Chondrocyte (in vitro differentiated cells): ENCODE measurements around the gene CEACAM19. TPM values are rescaled to one million over a fixed set of nuclear protein-coding genes. Genes with fewer than 3 reads are reported as not detected.
A peak's percentile ranks its signal among the peaks of the same experiment; 100 is the strongest.
"Not testable (repeated sequence)": the region's sequence is repeated elsewhere in the genome, so short reads cannot be mapped to it uniquely, and the experiment has no call there.

Experiments used
- DNase-seq: peaks from one replicate; pipeline ENCODE4 v3.0.0; 2021; ENCODE audit warnings: mixed read lengths, low spot score
- H3K27ac Mint-ChIP-seq: one replicate; pipeline ENCODE4 v1.8.0; 2021; ENCODE audit warnings: mild to moderate bottlenecking, moderate library complexity, mixed read lengths; ENCODE audit not compliant: unreplicated experiment
- H3K27me3 Mint-ChIP-seq: 2 replicates; pipeline ENCODE4 v1.8.0; 2021; ENCODE audit warnings: low read depth, mixed read lengths
- H3K36me3 Mint-ChIP-seq: 2 replicates; pipeline ENCODE4 v1.8.0; 2021; ENCODE audit warnings: low read depth, mixed read lengths
- H3K4me1 Mint-ChIP-seq: 2 replicates; pipeline ENCODE4 v1.8.0; 2021; ENCODE audit warnings: low read depth, mild to moderate bottlenecking, mixed read lengths
- H3K4me3 Mint-ChIP-seq: one replicate; pipeline ENCODE4 v1.8.0; 2021; ENCODE audit warnings: mild to moderate bottlenecking, moderate library complexity, mixed read lengths; ENCODE audit not compliant: unreplicated experiment
- H3K9me3 Mint-ChIP-seq: 2 replicates; pipeline ENCODE4 v1.8.0; 2021; ENCODE audit warnings: low read depth, mixed read lengths
- long read RNA-seq: library from polyadenylated mRNA; stranded (forward); transcript quantifications from one replicate; pipeline ENCODE4 v2.0.0, GENCODE V29; 2021
- total RNA-seq: library from RNA; stranded (reverse); gene quantifications from 3 replicates; pipeline ENCODE4 v1.2.1, GENCODE V29; 2021
- TF ChIP-seq, protein P1 (sequence below): fragments of 200-600 bp; sonication (generic); IDR thresholded peaks from 2 replicates; pipeline ENCODE4 v1.5.0; 2021; ENCODE audit warnings: antibody characterized with exemption, mild to moderate bottlenecking, moderate library complexity

The CEACAM19 gene, protein sequence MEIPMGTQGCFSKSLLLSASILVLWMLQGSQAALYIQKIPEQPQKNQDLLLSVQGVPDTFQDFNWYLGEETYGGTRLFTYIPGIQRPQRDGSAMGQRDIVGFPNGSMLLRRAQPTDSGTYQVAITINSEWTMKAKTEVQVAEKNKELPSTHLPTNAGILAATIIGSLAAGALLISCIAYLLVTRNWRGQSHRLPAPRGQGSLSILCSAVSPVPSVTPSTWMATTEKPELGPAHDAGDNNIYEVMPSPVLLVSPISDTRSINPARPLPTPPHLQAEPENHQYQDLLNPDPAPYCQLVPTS
- total RNA-seq, result 5.2 to 6.5 TPM (median 5.4 TPM) in 3 replicates
- long read RNA-seq, partial matches to known transcripts, result 3 of 4 reads
- long read RNA-seq, other reads (novel, unspliced or antisense), result 1 of 4 reads

DNA sequence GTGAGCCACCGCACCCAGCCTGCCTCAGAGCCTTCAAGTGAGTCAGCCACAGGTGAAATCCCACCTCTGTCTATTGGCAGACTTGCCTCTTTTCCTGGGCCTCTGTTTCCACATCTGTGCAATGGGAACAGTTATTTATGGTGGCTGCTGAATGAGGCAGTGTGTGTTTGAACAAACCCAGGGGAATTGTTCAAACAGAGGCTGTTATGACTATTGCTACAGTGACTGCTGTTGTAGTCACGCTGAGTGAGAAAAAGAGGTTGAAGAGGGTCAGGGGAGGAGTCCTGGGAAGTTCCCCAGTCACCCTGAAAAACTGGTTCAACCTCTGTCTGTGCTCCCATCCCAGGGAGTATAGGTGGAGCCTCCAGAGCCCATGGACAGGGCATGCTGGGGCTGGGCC, at the start of gene CEACAM19:
TSS of gene CEACAM19 (plus strand) at position 83 of the 400 bp plus-strand sequence. CDS start 450 bp downstream, outside the sequence.
- H3K9me3 Mint-ChIP-seq, result no peaks in the 10 kb centered on the region

DNA sequence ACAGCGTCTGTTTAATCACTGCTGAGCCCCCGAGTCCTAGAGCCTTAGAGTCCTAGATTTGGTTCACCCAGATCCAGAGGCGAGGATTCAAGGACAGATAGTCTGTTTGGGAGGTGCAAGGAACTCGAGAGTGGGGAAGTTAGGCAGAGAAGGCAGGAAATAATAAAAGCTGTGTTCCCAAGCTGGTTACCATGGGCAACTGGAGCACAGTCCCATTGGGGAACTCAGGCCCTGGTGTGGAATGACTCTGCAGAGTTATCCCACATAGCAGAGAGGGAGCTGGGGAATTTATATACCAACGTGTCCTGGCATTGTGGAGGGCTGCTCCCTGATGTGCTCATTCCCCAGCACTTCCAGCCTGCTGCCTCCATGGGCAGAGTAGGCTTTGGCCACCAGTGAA, 48.2 kb upstream of the CEACAM19 start:
- H3K27me3 Mint-ChIP-seq, result no peaks in the 10 kb centered on the region
- peak overlapping the region; percentile 60 for H3K27ac Mint-ChIP-seq
- TF ChIP-seq, protein P1, sequence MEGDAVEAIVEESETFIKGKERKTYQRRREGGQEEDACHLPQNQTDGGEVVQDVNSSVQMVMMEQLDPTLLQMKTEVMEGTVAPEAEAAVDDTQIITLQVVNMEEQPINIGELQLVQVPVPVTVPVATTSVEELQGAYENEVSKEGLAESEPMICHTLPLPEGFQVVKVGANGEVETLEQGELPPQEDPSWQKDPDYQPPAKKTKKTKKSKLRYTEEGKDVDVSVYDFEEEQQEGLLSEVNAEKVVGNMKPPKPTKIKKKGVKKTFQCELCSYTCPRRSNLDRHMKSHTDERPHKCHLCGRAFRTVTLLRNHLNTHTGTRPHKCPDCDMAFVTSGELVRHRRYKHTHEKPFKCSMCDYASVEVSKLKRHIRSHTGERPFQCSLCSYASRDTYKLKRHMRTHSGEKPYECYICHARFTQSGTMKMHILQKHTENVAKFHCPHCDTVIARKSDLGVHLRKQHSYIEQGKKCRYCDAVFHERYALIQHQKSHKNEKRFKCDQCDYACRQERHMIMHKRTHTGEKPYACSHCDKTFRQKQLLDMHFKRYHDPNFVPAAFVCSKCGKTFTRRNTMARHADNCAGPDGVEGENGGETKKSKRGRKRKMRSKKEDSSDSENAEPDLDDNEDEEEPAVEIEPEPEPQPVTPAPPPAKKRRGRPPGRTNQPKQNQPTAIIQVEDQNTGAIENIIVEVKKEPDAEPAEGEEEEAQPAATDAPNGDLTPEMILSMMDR, result no peak

More for the DNA sequence above, at the start of gene CEACAM19:
- Mint-ChIP-seq H3K36me3 (peaks cover 2% of the 10 kb centered on the region), H3K4me1 (no peaks in the 10 kb centered on the region), H3K27me3 (no peaks in the 10 kb centered on the region), H3K27ac (no peak within 1 kb of the TSS), H3K4me3 (no peak within 1 kb of the TSS)
- DNase-seq, result no peak
- TF ChIP-seq, protein P1, result no peak

DNA sequence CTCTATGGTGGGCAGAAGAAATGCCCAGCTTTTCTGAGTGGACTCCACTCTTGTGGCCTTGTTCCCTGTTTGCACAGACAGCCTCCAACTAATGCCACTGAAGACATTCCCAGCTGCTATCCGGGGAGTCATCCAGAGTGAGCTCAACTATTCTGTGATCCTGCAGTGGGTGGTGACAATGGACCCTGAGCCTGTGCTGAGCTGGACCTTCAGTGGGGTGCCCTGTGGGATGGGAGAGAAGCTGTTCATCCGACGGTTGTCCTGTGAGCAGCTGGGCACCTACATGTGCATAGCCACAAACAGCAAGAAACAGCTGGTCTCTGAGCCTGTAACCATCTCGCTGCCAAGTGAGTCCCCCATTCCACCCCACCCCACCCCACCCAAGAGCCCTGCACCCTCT, 47.7 kb upstream of the CEACAM19 start:
- Mint-ChIP-seq H3K36me3 (peaks cover 1% of the 10 kb centered on the region), H3K4me1 (peaks cover 28% of the 10 kb centered on the region), H3K27ac (peak overlapping the region; percentile 41), H3K27me3 (no peaks in the 10 kb centered on the region), H3K9me3 (no peaks in the 10 kb centered on the region), H3K4me3 (no peak overlapping the region)
- DNase-seq, result no peak
- TF ChIP-seq, protein P1, result no peak

More for the DNA sequence above, 48.2 kb upstream of the CEACAM19 start:
- Mint-ChIP-seq H3K4me3 (no peak overlapping the region), H3K36me3 (peaks cover under 1% of the 10 kb centered on the region), H3K4me1 (peaks cover 28% of the 10 kb centered on the region), H3K9me3 (no peaks in the 10 kb centered on the region)
- DNase-seq, result no peak

DNA sequence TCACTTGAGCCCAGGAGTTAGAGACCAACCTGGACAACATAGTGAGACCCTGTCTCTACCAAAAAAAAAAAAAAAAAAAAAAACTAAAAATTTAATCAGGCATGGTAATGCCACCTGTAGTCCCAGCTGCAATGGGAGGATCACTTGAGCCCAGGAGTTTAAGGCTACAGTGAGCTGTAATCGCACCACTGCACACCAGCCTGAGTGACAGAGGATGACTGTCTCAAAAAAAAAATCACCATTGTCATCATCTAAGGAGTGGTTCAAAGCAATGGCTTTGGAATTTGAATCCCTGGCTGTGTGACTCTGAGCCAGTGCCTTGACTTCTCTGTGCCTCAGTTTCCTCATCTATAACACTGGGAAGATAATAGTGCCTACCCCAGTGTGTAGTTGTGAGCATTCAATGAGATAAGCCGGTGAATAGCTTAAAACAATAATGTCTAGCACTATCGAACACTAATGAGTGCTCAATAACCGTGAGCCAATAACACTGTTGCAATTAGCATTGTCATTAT, 46.4 kb upstream of the CEACAM19 start:
- Mint-ChIP-seq H3K27ac (no peak overlapping the region), H3K4me1 (peaks cover 28% of the 10 kb centered on the region), H3K4me3 (no peak overlapping the region), H3K27me3 (no peaks in the 10 kb centered on the region), H3K36me3 (peaks cover 4% of the 10 kb centered on the region), H3K9me3 (no peaks in the 10 kb centered on the region)
- TF ChIP-seq, protein P1, result no peak
- no peak for DNase-seq

DNA sequence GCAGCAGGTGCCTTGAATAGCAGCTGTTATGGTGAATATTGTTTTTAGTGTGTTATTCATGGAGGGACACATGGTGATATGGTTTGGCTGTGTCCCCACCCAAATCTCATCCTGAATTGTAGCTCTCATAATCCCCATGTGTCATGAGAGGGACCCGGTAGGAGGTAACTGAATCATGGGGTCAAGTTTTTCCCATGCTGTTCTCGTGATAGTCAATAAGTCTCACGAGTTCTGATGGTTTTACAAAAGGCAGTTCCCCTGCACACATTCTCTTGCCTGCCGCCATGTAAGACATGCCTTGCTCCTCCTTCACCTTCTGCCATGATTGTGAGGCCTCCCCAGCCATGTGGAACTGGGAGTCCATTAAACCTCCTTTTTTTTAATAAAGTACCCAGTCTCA, 45.6 kb upstream of the CEACAM19 start:
- H3K9me3 Mint-ChIP-seq, H3K36me3 Mint-ChIP-seq, H3K27me3 Mint-ChIP-seq, H3K4me3 Mint-ChIP-seq, DNase-seq: not testable (repeated sequence)
- H3K4me1 Mint-ChIP-seq, result peaks cover 28% of the 10 kb centered on the region
- peak overlapping the region; percentile 93 for H3K27ac Mint-ChIP-seq
